Measurements from ENCODE around the gene TNFAIP8.
A peak's percentile ranks its signal among the peaks of the same experiment; 100 is the strongest.
"Not testable (repeated sequence)": the region's sequence is repeated elsewhere in the genome, so short reads cannot be mapped to it uniquely, and the experiment has no call there.

The TNFAIP8 gene

GRCh38 chr5:119398727-119399466 is 43.1 kb downstream of the TNFAIP8 start:
- peak in 1 of 2 experiments; percentile 27 for DNase-seq

GRCh38 chr5:119400245-119400644 is 44.4 kb downstream of the TNFAIP8 start:
- no peak for DNase-seq

- no peak for DNase-seq
Measured at GRCh38 chr5:119402081-119402480, 46.3 kb downstream of the TNFAIP8 start.

GRCh38 chr5:119402555-119402954 is 46.7 kb downstream of the TNFAIP8 start:
- DNase-seq, result no peak

- no peak for DNase-seq
Measured at GRCh38 chr5:119404033-119404432, 48.2 kb downstream of the TNFAIP8 start.

- DNase-seq, result no peak
Measured at GRCh38 chr5:119405419-119405818, 49.6 kb downstream of the TNFAIP8 start.

- no peak for DNase-seq
Measured at GRCh38 chr5:119406551-119407110, 50.8 kb downstream of the TNFAIP8 start.

GRCh38 chr5:119409235-119409815 is 53.5 kb downstream of the TNFAIP8 start:
- DNase-seq, result no peak

- no peak for DNase-seq
Measured at GRCh38 chr5:119410448-119411159, 54.8 kb downstream of the TNFAIP8 start.

- DNase-seq, result peak; percentile 36 to 77
Measured at GRCh38 chr5:119411361-119412278, 55.8 kb downstream of the TNFAIP8 start.

GRCh38 chr5:119412279-119413227 is 56.7 kb downstream of the TNFAIP8 start:
- DNase-seq, result no peak

GRCh38 chr5:119414124-119414734 is 58.4 kb downstream of the TNFAIP8 start:
- DNase-seq, result not testable (repeated sequence)

GRCh38 chr5:119417891-119418605 is 62.2 kb downstream of the TNFAIP8 start:
- peak in 1 of 2 experiments; percentile 11 for DNase-seq

GRCh38 chr5:119418606-119419100 is 62.8 kb downstream of the TNFAIP8 start:
- no peak for DNase-seq

GRCh38 chr5:119420169-119420568 is 64.3 kb downstream of the TNFAIP8 start:
- DNase-seq, result no peak

GRCh38 chr5:119426057-119426456 is 70.2 kb downstream of the TNFAIP8 start:
- DNase-seq, result no peak

GRCh38 chr5:119427060-119427459 is 71.2 kb downstream of the TNFAIP8 start:
- DNase-seq, result no peak

- DNase-seq, result not testable (repeated sequence)
Measured at GRCh38 chr5:119427596-119427995, 71.8 kb downstream of the TNFAIP8 start.

- not testable (repeated sequence) for DNase-seq
Measured at GRCh38 chr5:119428166-119428565, 72.3 kb downstream of the TNFAIP8 start.

- DNase-seq, result not testable (repeated sequence)
Measured at GRCh38 chr5:119428574-119428973, 72.8 kb downstream of the TNFAIP8 start.
